ENCODE data around the gene RHBDL1. TPM values are rescaled to one million over a fixed set of nuclear protein-coding genes. Genes with fewer than 3 reads are reported as not detected.

RHBDL1 gene
- total RNA-seq, 1 experiment from 2014 or later, result 12.7 TPM

- Histone ChIP-seq H3K27me3 (ENCODE audit: insufficient read depth, low read length) (no peaks in the 10 kb centered on the region), H3K4me3 (replicated peaks in 1 of 2; ENCODE audit: low read depth in 1 of 2, low read length in 2 of 2) (no peak overlapping the region), H3K9me3 (ENCODE audit: control insufficient read depth in 1 of 2, insufficient read depth in 1 of 2, low read depth in 1 of 2, low read length in 2 of 2) (no peaks in the 10 kb centered on the region), H2AFZ (ENCODE audit: low read depth, low read length, poor library complexity, severe bottlenecking) (no peak overlapping the region), H3K79me2 (ENCODE audit: insufficient read depth, low read length) (peaks cover 13% of the 10 kb centered on the region; the same call in 1 of the 2 replicates), H3K4me2 (ENCODE audit: low read length) (no peak overlapping the region), H3K36me3 (ENCODE audit: control insufficient read depth in 1 of 2, insufficient read depth in 2 of 2, low read length in 2 of 2) (no peaks in the 10 kb centered on the region), H3K4me1 (ENCODE audit: control insufficient read depth in 1 of 2, insufficient read depth in 2 of 2, low read length in 2 of 2) (peaks cover 18 to 46% of the 10 kb centered on the region in 2 experiments), H4K20me1 (ENCODE audit: insufficient read depth) (no peaks in the 10 kb centered on the region), H3K27ac (ENCODE audit: low read depth, low read length) (no peak overlapping the region), H3K9ac (ENCODE audit: low read length) (no peak overlapping the region), H3K9me2 (ENCODE audit: insufficient read depth) (no peaks in the 10 kb centered on the region)
- ChIA-PET RAD21 (ENCODE audit: low non-redundant PET in 1 of 2, low total read pairs in 2 of 2, uncharacterized antibody in 2 of 2, unreplicated experiment in 2 of 2) (no interaction called here), POLR2A (no interaction called here), CTCF (no interaction called here)
- DNase-seq (ENCODE audit: low read depth, low spot score), result no peak
- no peak for ATAC-seq
- intact Hi-C loops (cut with micrococcal nuclease), result no loop called here
- BruUV-seq (replicated peaks), result no TSS peak
- no peak for TF ChIP-seq POLR2A (IDR thresholded peaks at IDR 0.05; ENCODE audit: borderline replicate concordance, extremely low read depth, insufficient read depth, insufficient read length)
- TF ChIP-seq, protein P1, sequence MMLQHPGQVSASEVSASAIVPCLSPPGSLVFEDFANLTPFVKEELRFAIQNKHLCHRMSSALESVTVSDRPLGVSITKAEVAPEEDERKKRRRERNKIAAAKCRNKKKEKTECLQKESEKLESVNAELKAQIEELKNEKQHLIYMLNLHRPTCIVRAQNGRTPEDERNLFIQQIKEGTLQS (IDR thresholded peaks at IDR 0.05), result no peak
- TF ChIP-seq SIN3A (IDR thresholded peaks at IDR 0.05; ENCODE audit: low read depth), result no peak
- no peak for TF ChIP-seq FOSL1 (IDR thresholded peaks at IDR 0.05; ENCODE audit: low read depth)
- no peak for TF ChIP-seq REST (IDR thresholded peaks at IDR 0.05; ENCODE audit: low read depth)
- no peak for TF ChIP-seq YY1 (IDR thresholded peaks at IDR 0.05; ENCODE audit: extremely low read depth, insufficient replicate concordance, low read depth, low read length)
- no peak for TF ChIP-seq ZFX (IDR thresholded peaks at IDR 0.05)
- TF ChIP-seq JUND (IDR thresholded peaks at IDR 0.05), result no peak
- TF ChIP-seq CEBPB (IDR thresholded peaks at IDR 0.05; ENCODE audit: low read depth), result no peak
- TF ChIP-seq TCF7L2 (IDR thresholded peaks at IDR 0.05; ENCODE audit: borderline replicate concordance, extremely low read depth, insufficient read depth, insufficient read length), result no peak
- TF ChIP-seq RAD21 (IDR thresholded peaks at IDR 0.05; ENCODE audit: low read depth), result no peak
- TF ChIP-seq ZNF274 (IDR thresholded peaks at IDR 0.05; ENCODE audit: low read depth, low read length), result no peak
- no peak for TF ChIP-seq EZH2 (IDR thresholded peaks at IDR 0.05)
- no peak for TF ChIP-seq SRF (IDR thresholded peaks at IDR 0.05; ENCODE audit: low read depth)
- no peak for TF ChIP-seq EZH2phosphoT487 (IDR thresholded peaks at IDR 0.05; ENCODE audit: borderline replicate concordance)
Measured at GRCh38 chr16:693364-693763, 17.9 kb downstream of the RHBDL1 start.

Data from HCT116 (cell line).